Ishikawa (cell line): ENCODE results near the gene ACOXL.

ENCODE experiments used
- CEBPB ChIP-seq: IDR thresholded peaks from 2 replicates; pipeline ENCODE4 v1.6.1; 2012
- CREB1 ChIP-seq: IDR thresholded peaks from 2 replicates; pipeline ENCODE4 v1.6.1; 2012; ENCODE audit warnings: low read depth
- EGR1 ChIP-seq: IDR thresholded peaks from 2 replicates; pipeline ENCODE4 v1.6.1; 2012
- EP300 ChIP-seq: IDR thresholded peaks from 2 replicates; pipeline ENCODE4 v1.6.1; 2012; ENCODE audit warnings: borderline replicate concordance
- FOXM1 ChIP-seq: IDR thresholded peaks from 2 replicates; pipeline ENCODE4 v1.6.1; 2012; ENCODE audit warnings: low read depth, borderline replicate concordance
- NFIC ChIP-seq: IDR thresholded peaks from 2 replicates; pipeline ENCODE4 v1.6.1; 2012
- RAD21 ChIP-seq: IDR thresholded peaks from 2 replicates; pipeline ENCODE4 v1.6.1; 2012; ENCODE audit warnings: low read depth
- TAF1 ChIP-seq: IDR thresholded peaks from 2 replicates; pipeline ENCODE4 v1.6.1; 2012; ENCODE audit warnings: low read depth, mild to moderate bottlenecking
- TCF12 ChIP-seq: IDR thresholded peaks from 2 replicates; pipeline ENCODE4 v1.6.1; 2012; ENCODE audit warnings: low read depth
- TEAD4 ChIP-seq: IDR thresholded peaks from 2 replicates; pipeline ENCODE4 v1.6.1; 2012
- YY1 ChIP-seq: IDR thresholded peaks from 2 replicates; pipeline ENCODE4 v1.6.1; 2012; ENCODE audit warnings: low read depth
- ZBTB7A ChIP-seq: IDR thresholded peaks from 2 replicates; pipeline ENCODE4 v1.6.1; 2012; ENCODE audit warnings: low read depth
- TF ChIP-seq, protein P1 (sequence below): IDR thresholded peaks from 2 replicates; pipeline ENCODE4 v1.6.1; 2012
- TF ChIP-seq, protein P2 (sequence below): IDR thresholded peaks from 2 replicates; pipeline ENCODE4 v1.6.1; 2012
- TF ChIP-seq, protein P3 (sequence below): IDR thresholded peaks from 2 replicates; pipeline ENCODE4 v1.6.1; 2012; ENCODE audit warnings: low read depth, mild to moderate bottlenecking

Gene ACOXL

DNA sequence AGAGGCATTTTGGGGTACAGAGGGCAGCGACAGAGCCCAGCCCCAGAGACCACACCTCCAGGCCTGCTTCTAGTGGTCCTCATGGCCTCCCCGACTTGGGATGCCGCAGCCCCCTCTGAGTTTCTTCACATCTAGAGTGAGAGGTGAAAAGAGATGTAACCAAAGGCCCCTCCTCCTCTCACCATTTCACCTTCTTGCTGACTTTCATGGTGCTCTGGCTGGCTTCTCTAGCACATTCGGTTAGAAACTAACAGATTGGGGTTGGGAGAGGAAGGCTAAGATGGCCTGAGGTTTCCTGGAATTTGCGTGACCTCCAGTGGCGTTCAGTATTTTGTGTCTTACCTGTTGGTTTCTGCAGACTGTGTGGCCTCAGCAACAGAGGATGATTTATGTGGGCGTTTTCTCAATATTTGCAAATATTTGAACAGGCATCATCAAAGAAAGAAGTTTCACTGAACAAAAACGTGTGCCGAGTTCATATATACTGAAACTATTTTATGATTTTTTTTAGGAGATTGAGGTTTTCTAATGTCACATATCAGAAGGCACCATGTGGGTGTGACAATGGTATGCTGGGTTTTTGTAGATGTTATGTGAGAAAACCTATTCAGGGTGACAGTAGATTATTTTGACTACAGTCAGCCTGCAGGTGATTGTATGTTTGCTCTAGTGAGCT, 318.5 kb downstream of the ACOXL start:
- TF ChIP-seq ZBTB7A (no peak), TAF1 (no peak), TEAD4 (no peak), CREB1 (no peak), FOXM1 (no peak), YY1 (no peak), RAD21 (no peak), CEBPB (no peak), TCF12 (no peak), EP300 (no peak), NFIC (no peak), EGR1 (no peak)
- TF ChIP-seq, protein P1, sequence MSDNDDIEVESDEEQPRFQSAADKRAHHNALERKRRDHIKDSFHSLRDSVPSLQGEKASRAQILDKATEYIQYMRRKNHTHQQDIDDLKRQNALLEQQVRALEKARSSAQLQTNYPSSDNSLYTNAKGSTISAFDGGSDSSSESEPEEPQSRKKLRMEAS, result no peak
- TF ChIP-seq, protein P2, sequence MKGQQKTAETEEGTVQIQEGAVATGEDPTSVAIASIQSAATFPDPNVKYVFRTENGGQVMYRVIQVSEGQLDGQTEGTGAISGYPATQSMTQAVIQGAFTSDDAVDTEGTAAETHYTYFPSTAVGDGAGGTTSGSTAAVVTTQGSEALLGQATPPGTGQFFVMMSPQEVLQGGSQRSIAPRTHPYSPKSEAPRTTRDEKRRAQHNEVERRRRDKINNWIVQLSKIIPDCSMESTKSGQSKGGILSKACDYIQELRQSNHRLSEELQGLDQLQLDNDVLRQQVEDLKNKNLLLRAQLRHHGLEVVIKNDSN, result no peak
- TF ChIP-seq, protein P3, sequence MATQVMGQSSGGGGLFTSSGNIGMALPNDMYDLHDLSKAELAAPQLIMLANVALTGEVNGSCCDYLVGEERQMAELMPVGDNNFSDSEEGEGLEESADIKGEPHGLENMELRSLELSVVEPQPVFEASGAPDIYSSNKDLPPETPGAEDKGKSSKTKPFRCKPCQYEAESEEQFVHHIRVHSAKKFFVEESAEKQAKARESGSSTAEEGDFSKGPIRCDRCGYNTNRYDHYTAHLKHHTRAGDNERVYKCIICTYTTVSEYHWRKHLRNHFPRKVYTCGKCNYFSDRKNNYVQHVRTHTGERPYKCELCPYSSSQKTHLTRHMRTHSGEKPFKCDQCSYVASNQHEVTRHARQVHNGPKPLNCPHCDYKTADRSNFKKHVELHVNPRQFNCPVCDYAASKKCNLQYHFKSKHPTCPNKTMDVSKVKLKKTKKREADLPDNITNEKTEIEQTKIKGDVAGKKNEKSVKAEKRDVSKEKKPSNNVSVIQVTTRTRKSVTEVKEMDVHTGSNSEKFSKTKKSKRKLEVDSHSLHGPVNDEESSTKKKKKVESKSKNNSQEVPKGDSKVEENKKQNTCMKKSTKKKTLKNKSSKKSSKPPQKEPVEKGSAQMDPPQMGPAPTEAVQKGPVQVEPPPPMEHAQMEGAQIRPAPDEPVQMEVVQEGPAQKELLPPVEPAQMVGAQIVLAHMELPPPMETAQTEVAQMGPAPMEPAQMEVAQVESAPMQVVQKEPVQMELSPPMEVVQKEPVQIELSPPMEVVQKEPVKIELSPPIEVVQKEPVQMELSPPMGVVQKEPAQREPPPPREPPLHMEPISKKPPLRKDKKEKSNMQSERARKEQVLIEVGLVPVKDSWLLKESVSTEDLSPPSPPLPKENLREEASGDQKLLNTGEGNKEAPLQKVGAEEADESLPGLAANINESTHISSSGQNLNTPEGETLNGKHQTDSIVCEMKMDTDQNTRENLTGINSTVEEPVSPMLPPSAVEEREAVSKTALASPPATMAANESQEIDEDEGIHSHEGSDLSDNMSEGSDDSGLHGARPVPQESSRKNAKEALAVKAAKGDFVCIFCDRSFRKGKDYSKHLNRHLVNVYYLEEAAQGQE, result no peak

DNA sequence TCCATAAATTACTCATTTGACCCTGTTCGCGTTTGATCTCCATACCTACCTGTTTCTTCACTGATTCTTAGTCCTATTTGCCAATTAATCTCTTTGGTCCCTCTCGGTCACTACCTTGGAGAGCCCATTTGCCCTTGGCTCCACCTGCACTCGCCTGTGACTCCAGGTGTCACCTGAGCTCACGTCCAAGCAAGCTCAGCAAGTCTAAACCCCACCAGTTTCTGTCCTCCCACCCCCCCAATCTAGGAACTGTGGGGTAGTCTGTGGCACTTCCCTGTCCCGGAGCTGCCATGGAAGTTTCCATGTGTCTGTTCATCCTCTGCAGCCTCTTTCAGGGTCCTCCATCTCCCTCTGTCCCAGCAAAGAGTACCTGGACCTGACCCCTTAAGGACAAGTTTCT, 320.2 kb downstream of the ACOXL start:
- no peak for TF ChIP-seq YY1
- TF ChIP-seq, protein P3, result no peak
- TF ChIP-seq, protein P1, result no peak
- TF ChIP-seq EP300, result no peak
- TF ChIP-seq TEAD4, result no peak
- no peak for TF ChIP-seq FOXM1
- no peak for TF ChIP-seq TAF1
- TF ChIP-seq ZBTB7A, result no peak
- TF ChIP-seq NFIC, result no peak
- TF ChIP-seq TCF12, result no peak
- no peak for TF ChIP-seq CREB1
- TF ChIP-seq, protein P2, result no peak
- TF ChIP-seq EGR1, result no peak
- no peak for TF ChIP-seq CEBPB
- no peak for TF ChIP-seq RAD21

DNA sequence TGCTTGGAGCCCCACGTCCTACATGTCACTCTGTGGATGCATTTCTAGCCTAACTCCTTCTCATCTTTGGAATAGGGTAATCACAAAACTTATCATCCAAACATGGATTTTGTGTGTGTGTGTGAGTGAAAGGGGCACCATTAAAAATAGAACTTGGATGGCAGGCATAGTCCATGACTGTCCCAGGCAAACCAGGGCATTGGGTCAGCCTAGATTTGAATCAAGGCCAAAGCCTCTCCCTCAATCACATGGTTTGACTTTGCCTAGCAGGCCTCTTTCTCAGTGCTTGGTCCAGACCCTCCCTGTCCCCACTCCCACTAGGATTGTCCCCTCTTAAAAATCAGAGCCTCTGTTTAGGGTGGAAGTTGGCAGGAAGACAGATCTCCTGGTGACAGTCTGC, 320.9 kb downstream of the ACOXL start:
- no peak for TF ChIP-seq TCF12
- no peak for TF ChIP-seq EGR1
- TF ChIP-seq FOXM1, result no peak
- no peak for TF ChIP-seq TAF1
- TF ChIP-seq NFIC, result no peak
- TF ChIP-seq, protein P2, result no peak
- TF ChIP-seq YY1, result no peak
- TF ChIP-seq CEBPB, result no peak
- no peak for TF ChIP-seq ZBTB7A
- TF ChIP-seq RAD21, result no peak
- no peak for TF ChIP-seq CREB1
- no peak for TF ChIP-seq TEAD4
- no peak for TF ChIP-seq EP300
- TF ChIP-seq, protein P1, result no peak
- TF ChIP-seq, protein P3, result no peak
